HG02642 (cell line): ENCODE results near the gene PPP1R12B.
A peak's percentile ranks its signal among the peaks of the same experiment; 100 is the strongest.
"Not testable (repeated sequence)": the region's sequence is repeated elsewhere in the genome, so short reads cannot be mapped to it uniquely, and the experiment has no call there.

Source experiments
- ATAC-seq: cut with Tn5 transposase; IDR thresholded peaks from one replicate; pipeline ENCODE4 v1.9.1; 2021; ENCODE audit warnings: mild to moderate bottlenecking; ENCODE audit not compliant: unreplicated experiment, poor library complexity

Gene PPP1R12B

GRCh38 chr1:202624088-202624780, 275.7 kb downstream of the PPP1R12B start:
- no peak for ATAC-seq

- ATAC-seq, result no peak
These were observed 276.2 kb downstream of the PPP1R12B start for GRCh38 chr1:202624781-202625108.

GRCh38 chr1:202625416-202626360, 277.2 kb downstream of the PPP1R12B start:
- ATAC-seq, result peak; percentile 57

GRCh38 chr1:202627036-202627435, 278.5 kb downstream of the PPP1R12B start:
- not testable (repeated sequence) for ATAC-seq

- no peak for ATAC-seq
These were observed 279.5 kb downstream of the PPP1R12B start for GRCh38 chr1:202627841-202628565.

GRCh38 chr1:202628646-202629215, 280.2 kb downstream of the PPP1R12B start:
- peak; percentile 11 for ATAC-seq

GRCh38 chr1:202629257-202629811, 280.8 kb downstream of the PPP1R12B start:
- ATAC-seq, result peak; percentile 74

GRCh38 chr1:202630096-202630495, 281.6 kb downstream of the PPP1R12B start:
- ATAC-seq, result not testable (repeated sequence)

GRCh38 chr1:202630541-202630940, 282.0 kb downstream of the PPP1R12B start:
- ATAC-seq, result no peak

- no peak for ATAC-seq
These were observed 282.8 kb downstream of the PPP1R12B start for GRCh38 chr1:202631076-202631923.

- no peak for ATAC-seq
These were observed 283.7 kb downstream of the PPP1R12B start for GRCh38 chr1:202632241-202632640.

- ATAC-seq, result not testable (repeated sequence)
These were observed 287.7 kb downstream of the PPP1R12B start for GRCh38 chr1:202636171-202636570.

GRCh38 chr1:202637321-202638018, 289.0 kb downstream of the PPP1R12B start:
- not testable (repeated sequence) for ATAC-seq

GRCh38 chr1:202638019-202638700, 289.7 kb downstream of the PPP1R12B start:
- ATAC-seq, result no peak

GRCh38 chr1:202638701-202639305, 290.3 kb downstream of the PPP1R12B start:
- not testable (repeated sequence) for ATAC-seq

GRCh38 chr1:202639500-202639899, 291.0 kb downstream of the PPP1R12B start:
- no peak for ATAC-seq

- no peak for ATAC-seq
These were observed 293.7 kb downstream of the PPP1R12B start for GRCh38 chr1:202642212-202642611.
